Spleen (tissue), 7 donors: Measurements from ENCODE around the gene EAF1.
A peak's percentile ranks its signal among the peaks of the same experiment; 100 is the strongest.

ENCODE experiments used
- CTCF ChIP-seq, 11 experiments: fragments of 200-600 bp in 7 of 11; fragments of 450-650 bp in 4 of 11; sonication (generic) in 4 of 11; IDR thresholded peaks in 8 of 11; conservative IDR thresholded peaks in 3 of 11; 1 replicate in 7 of 11; 2 replicates in 4 of 11; pipeline versions ENCODE4 v1.4.0 to v1.8.0; 2016 to 2021; ENCODE audit warnings: antibody characterized with exemption in 11 of 11, inconsistent platforms in 4 of 11, mild to moderate bottlenecking in 1 of 11
- POLR2AphosphoS5 ChIP-seq, 3 donors: sonication (generic); formaldehyde crosslinking; IDR thresholded peaks; one replicate each; pipeline ENCODE4 v1.5.1; 2017; ENCODE audit warnings: antibody characterized with exemption in 3 of 3
- donor health status: DM: no; HTN: no; CAD: no; lungs with moderate emphysema.
- donor health status: DM: no; HTN: no; CAD: no.
- donor health status: DM: no; HTN: no; CAD: no.

- TF ChIP-seq CTCF (IDR thresholded peaks at IDR 0.05 in 8 of 11, conservative IDR thresholded peaks at IDR 0.05 in 3 of 11) (peak; percentile 68 to 96 (median 92)), POLR2AphosphoS5 (IDR thresholded peaks at IDR 0.05) (peak in 2 of 3 donors; percentile 57 to 88)
These were observed 49.2 kb upstream of the EAF1 start for GRCh38 chr3:15377961-15378791.
